GM21381 (cell line): Measurements from ENCODE around the gene ERG.

Experiments
- ATAC-seq: cut with Tn5 transposase; IDR thresholded peaks from one replicate; pipeline ENCODE4 v1.9.1; 2021; ENCODE audit warnings: mild to moderate bottlenecking, moderate library complexity; ENCODE audit not compliant: unreplicated experiment

The ERG gene

GRCh38 chr21:38439426-38439825 is 58.9 kb downstream of the ERG start:
- no peak for ATAC-seq

DNA sequence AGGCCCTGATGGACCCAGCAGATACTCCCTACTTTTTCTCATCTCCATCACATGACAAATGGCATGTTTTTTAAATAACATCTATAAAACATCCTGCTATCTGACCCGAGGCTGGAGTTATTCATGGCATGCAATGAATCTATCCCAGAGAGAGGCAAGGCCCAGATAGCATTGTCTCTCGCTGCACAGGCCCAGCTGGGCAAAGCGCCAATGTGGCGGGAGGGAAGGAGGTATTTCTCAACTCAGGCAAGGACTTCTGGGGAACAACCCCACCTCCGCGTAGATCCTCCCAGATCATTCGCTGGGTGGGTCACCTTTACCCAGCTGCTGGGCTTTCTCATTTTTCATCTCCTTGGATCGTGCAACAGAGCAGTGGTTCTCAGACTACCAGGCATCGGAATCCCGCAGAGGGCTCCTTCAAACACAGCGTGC is 59.8 kb downstream of the ERG start:
- no peak for ATAC-seq

DNA sequence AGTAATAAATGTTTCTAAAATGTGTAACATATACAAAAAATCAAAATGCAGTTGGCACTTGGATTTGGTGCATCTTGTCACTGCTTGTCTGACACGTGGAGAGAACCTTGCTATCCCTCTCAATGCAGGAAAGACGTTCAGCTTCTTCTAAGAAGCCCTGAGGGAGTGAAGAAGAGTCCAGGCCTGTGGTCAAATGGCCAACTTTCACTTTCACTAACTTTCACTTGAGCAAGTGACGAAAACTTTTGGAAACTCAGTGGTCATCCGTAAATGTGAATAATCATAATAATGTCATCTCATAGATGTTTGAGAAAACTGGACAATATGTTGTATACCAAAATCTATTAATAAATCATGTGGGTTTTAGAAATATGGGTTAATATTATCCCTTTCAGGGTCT is 61.9 kb downstream of the ERG start:
- ATAC-seq, result no peak

- ATAC-seq, result no peak
Observed at GRCh38 chr21:38434913-38435533, 63.3 kb downstream of the ERG start.

- no peak for ATAC-seq
Observed at GRCh38 chr21:38433471-38433870, 64.8 kb downstream of the ERG start.

DNA sequence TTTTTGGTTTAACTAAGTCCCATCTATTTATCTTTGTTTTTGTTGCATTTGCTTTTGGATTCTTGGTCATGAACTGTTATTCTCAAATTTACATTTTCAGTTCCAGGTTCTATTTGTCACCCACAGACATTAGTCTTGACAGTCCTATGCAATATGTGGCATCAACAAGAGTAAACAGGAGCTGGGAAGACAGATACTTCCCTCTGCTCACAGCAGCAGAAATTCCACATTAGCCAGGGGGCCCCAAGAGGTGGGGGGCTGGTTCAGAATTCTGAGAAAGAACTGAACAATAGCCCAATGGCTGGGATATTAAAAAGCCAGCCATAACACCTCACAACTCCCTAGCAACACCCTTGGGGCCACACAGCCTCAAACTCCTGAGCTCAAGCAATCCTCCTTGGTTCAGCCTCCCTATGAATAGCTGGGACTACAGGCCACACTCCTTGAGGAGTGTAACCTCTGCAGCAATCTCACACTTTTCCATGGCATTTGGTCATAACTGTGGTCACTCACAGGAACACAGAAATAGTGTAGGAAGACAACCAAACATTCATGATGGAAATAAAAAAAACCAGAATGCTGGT is 67.8 kb downstream of the ERG start:
- ATAC-seq, result no peak

GRCh38 chr21:38429011-38429410 is 69.3 kb downstream of the ERG start:
- no peak for ATAC-seq

GRCh38 chr21:38428211-38428610 is 70.1 kb downstream of the ERG start:
- no peak for ATAC-seq

DNA sequence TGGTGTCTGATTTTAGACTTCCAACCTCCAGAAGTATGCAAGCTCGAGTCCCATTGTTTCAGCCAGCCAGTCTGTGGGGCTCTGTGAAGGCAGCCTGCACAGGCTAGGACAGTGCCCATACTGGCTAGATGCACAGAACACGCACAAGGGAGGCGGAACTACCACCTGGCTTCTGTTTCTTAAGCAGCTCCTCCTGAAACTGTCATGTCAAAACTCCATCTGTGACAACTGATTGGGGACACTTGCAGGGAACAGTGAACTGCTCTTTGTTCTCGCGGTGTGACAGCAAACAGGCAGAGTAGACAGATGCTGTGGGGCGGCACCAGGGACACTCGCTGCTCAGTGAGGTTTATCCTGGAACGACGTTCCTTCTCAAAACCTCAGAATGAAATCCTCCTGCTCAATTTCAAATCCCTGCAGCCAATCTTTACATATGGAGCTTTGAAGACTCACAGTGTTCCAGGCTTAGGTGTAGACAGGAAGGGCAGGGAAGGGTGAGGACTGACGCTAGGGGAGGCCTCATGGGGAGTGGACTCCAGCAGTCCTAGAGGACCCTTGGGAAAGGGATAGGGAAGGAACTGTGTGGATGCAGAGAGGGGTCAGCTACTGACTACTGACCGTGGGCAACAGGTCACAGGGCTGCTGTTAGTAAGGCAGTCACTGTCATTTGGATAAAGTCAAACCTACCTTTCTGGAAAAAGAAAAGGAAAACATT is 73.8 kb downstream of the ERG start:
- no peak for ATAC-seq

DNA sequence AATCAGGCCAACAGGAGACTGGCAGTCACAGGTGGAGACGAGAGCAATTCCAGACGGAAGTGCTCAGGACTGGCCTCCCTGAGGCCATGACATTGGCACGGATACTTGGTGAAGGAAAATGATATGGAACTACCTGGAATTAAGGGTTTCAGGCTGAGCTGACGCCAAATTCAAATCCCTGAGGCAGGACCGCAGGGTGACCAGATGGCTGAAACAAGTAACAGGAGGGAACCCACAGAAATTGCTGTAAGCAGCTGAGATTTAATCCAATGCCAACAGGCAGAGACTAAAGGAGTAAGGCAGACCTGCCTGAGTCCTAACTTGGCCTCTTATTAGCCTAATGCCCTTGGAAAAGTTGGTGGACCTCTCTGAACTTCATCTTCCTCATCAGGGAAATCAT is 76.2 kb downstream of the ERG start:
- no peak for ATAC-seq

DNA sequence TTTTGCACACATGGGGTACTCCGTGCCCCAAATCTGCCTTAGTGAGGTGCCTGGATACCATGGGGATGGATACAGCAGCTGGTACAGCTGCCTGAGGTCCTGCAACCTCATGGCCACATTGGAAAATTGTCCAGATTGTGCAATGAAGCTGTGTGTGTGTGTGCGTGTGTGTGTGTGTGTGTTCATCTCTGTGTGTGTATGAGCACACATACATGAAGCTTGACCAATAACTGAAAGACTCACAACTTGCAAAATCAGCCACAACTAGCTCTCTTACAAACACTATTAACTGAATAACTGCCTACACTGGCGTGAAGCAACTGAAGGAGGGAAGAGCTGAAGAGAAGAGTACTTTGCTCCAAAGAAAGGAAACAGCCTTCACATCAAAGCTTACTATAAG is 78.1 kb downstream of the ERG start:
- ATAC-seq, result no peak

DNA sequence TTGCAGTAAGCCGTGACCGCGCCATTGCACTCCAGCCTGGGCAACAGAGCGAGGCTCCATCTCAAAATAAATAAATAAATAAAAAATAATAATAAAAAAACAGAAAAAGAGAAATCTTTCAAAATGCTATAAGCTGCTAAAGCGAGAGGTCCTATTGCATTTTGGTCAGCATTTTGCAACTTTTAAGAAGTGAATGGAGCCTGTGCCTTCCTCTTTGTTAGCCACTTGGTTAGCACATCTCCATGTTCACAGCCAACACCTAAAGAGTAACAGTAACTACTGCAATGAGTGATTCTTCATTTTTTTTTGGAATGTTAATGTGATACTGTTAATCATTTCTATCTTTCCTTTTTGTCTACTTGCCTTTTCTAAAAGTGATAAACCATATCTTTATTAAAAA is 80.6 kb downstream of the ERG start:
- no peak for ATAC-seq

DNA sequence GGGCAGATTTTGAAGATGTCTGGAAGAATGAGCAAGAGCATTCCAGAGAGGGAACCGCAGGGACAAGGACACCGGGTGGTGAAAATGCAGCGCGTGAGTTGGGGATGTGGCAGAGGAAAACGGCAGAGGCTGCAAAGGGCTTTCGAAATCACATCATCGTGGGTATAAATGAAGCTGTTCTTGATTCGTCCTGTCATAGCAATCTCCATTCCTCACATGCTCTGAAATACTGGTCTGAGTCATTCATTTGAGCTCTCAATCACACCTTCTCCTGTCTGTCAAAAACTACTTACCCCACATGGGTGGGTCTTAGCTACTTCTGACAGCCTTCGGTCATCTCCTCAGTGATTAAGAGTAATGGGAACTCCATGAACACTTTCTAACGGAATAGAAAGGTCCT is 81.5 kb downstream of the ERG start:
- no peak for ATAC-seq

GRCh38 chr21:38413958-38414548 is 84.2 kb downstream of the ERG start:
- ATAC-seq, result no peak

- ATAC-seq, result no peak
Observed at GRCh38 chr21:38410466-38410865, 87.8 kb downstream of the ERG start.

- ATAC-seq, result no peak
Observed at GRCh38 chr21:38409907-38410306, 88.4 kb downstream of the ERG start.

GRCh38 chr21:38404177-38404576 is 94.1 kb downstream of the ERG start:
- ATAC-seq, result no peak

- ATAC-seq, result no peak
Observed at GRCh38 chr21:38402795-38403194, 95.5 kb downstream of the ERG start.

DNA sequence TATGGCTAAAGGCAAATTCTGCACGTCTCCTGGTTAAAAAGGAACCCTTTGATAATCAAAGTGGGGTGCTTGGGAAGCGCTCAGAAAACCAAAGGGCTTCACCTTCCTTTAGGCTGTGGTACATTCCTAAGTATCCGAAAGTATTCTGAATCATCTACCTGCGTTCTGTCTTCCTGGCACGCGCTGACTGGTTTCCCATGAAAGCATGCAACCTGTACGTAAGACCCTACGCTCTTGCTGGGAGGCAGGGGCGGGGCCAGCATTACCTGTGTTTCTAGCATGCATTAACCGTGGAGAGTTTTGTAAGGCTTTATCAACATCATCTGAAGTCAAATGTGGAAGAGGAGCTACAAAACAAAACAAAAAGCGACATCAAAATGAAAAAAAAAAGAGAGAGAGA is 96.0 kb downstream of the ERG start:
- no peak for ATAC-seq

- ATAC-seq, result no peak
Observed at GRCh38 chr21:38401191-38401926, 96.9 kb downstream of the ERG start.

- ATAC-seq, result no peak
Observed at GRCh38 chr21:38400195-38400919, 97.9 kb downstream of the ERG start.
